Activated T-cell treated with anti-CD3 and anti-CD28 coated beads for 4 hours (primary cell): ENCODE data around the gene ASCC2.

Experiments used
- DNase-seq: peaks from one replicate; pipeline ENCODE4 v3.0.0-alpha.2; 2020

The ASCC2 gene

GRCh38 chr22:29750559-29751538 is 87.2 kb downstream of the ASCC2 start:
- no peak for DNase-seq

GRCh38 chr22:29750029-29750428 is 88.0 kb downstream of the ASCC2 start:
- DNase-seq = no peak

- DNase-seq = no peak
Measured at GRCh38 chr22:29748248-29748893, 89.7 kb downstream of the ASCC2 start.

GRCh38 chr22:29747832-29748231 is 90.2 kb downstream of the ASCC2 start:
- DNase-seq = no peak

- no peak for DNase-seq
Measured at GRCh38 chr22:29744902-29745301, 93.2 kb downstream of the ASCC2 start.

GRCh38 chr22:29742326-29742725 is 95.7 kb downstream of the ASCC2 start:
- no peak for DNase-seq

- DNase-seq = no peak
Measured at GRCh38 chr22:29741926-29742325, 96.1 kb downstream of the ASCC2 start.

- DNase-seq = no peak
Measured at GRCh38 chr22:29740216-29740615, 97.9 kb downstream of the ASCC2 start.

- no peak for DNase-seq
Measured at GRCh38 chr22:29739346-29739875, 98.7 kb downstream of the ASCC2 start.
